AG04449 (cell line): ENCODE results near the gene BCOR.

ENCODE experiments used
- CTCF ChIA-PET: fragments of 350-600 bp; formaldehyde crosslinking; extraction: SDS; loops from one replicate; lab custom pipeline; 2021; ENCODE audit warnings: antibody characterized with exemption; lab: Yijun Ruan, JAX
- POLR2A ChIA-PET: fragments of 400-600, 350-600 bp; formaldehyde crosslinking; extraction: SDS; loops from one replicate; lab custom pipeline; 2020; ENCODE audit warnings: antibody characterized with exemption, inconsistent platforms; lab: Yijun Ruan, JAX
- DNase-seq: peaks from one replicate; pipeline ENCODE4 v3.0.0-alpha.2; 2010; ENCODE audit warnings: low read depth, low spot score
- H3K4me3 ChIP-seq: 2 replicates; pipeline ENCODE4 v1.5.1; 2011; ENCODE audit warnings: low read depth, mild to moderate bottlenecking, control low read depth, low read length
- CTCF ChIP-seq: IDR thresholded peaks from one replicate; pipeline ENCODE4 v1.5.1; 2011; ENCODE audit warnings: mild to moderate bottlenecking, moderate library complexity, low read length, control low read depth, inconsistent platforms; ENCODE audit not compliant: insufficient read depth; ENCODE audit errors: missing control alignments

The BCOR gene

DNA sequence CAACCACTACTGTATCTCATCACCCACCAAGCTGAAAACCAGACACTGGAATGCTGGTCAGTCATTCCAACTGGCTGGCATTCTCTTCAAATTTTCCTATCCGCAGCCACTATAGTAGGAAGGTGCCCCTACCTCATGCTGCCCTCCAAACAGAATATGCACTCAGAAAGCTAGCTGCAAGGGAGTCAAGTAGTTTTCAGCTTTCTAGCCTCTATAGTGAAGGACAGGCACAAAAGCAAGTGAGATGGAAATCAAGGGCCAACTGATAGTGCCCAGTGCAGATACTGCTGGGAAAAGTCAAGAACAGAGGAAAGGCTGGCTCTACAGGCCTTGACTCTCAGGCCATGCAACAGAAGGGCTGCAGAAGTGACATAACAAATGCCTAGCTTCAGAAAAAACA, 47.2 kb downstream of the BCOR start:
- no peak overlapping the region for H3K4me3 ChIP-seq
- no peak for DNase-seq
- ChIA-PET POLR2A (no interaction called here), CTCF (no interaction called here)
- TF ChIP-seq CTCF, result no peak

GRCh38 chrX:40049084-40049641, 48.6 kb downstream of the BCOR start:
- POLR2A ChIA-PET, result no interaction called here
- no peak for TF ChIP-seq CTCF

DNA sequence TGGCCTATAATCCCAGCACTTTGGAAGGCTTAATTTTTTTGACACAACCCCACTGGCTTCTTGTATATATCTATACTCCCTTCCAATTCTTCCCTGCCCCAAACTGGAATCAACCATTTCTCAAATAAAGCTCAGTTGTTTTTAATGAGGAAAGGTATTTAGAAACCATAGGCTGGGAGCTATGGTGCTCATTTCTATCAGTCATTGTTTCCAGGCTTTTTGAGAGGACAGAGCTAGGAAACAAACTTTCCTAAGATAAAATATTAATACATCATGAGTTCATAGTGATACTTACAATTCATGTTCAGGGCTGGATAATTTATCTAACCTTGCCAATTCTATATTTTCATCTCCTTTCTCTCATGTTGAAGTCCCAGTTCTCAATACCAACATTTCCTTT, 50.3 kb downstream of the BCOR start:
- TF ChIP-seq CTCF, result no peak
- POLR2A ChIA-PET, result no interaction called here
- CTCF ChIA-PET, result no interaction called here
- DNase-seq, result no peak
- H3K4me3 ChIP-seq, result no peak overlapping the region

More at GRCh38 chrX:40049084-40049641, 48.6 kb downstream of the BCOR start:
- DNase-seq, result no peak
- CTCF ChIA-PET, result no interaction called here
- H3K4me3 ChIP-seq, result no peak overlapping the region

DNA sequence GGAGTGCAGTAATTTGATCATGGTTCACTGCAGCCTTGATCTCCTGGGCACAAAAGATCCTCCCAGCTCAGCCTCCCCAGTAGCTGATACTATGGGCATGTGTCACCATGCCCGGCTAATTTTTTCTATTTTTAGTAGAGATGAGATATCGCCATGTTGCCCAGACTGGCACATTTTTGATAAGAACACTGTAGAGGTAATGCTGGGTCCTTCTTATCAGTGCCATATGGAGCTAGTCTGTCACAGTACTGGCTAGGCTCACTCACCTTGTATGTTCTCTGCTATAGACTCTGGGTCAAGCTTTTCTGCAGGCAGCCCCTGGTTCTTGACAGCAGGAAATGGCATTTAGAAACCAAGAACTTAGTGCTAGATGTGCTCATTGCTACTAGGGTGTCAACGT, 53.9 kb downstream of the BCOR start:
- ChIA-PET CTCF (no interaction called here), POLR2A (no interaction called here)
- DNase-seq, result no peak
- H3K4me3 ChIP-seq, result no peak overlapping the region
- no peak for TF ChIP-seq CTCF

GRCh38 chrX:40041915-40042314, 55.8 kb downstream of the BCOR start:
- no peak for DNase-seq
- H3K4me3 ChIP-seq, result no peak overlapping the region
- ChIA-PET CTCF (no interaction called here), POLR2A (no interaction called here)
- no peak for TF ChIP-seq CTCF

- H3K4me3 ChIP-seq, result no peak overlapping the region
- ChIA-PET POLR2A (no interaction called here), CTCF (no interaction called here)
- no peak for TF ChIP-seq CTCF
- no peak for DNase-seq
These were observed 56.9 kb downstream of the BCOR start for GRCh38 chrX:40040686-40041461.
